Mucosa of stomach (tissue), 1 donor: ENCODE measurements around the gene KIF1C.

ENCODE experiments used
- H3K27me3 ChIP-seq: one replicate; pipeline ENCODE4 v1.7.0; 2013; ENCODE audit warnings: mild to moderate bottlenecking, low read length; ENCODE audit not compliant: control insufficient read depth, insufficient read depth
- H3K36me3 ChIP-seq: one replicate; pipeline ENCODE4 v1.7.0; 2013; ENCODE audit warnings: low read length; ENCODE audit not compliant: control insufficient read depth, insufficient read depth
- H3K4me1 ChIP-seq: one replicate; pipeline ENCODE4 v1.7.0; 2013; ENCODE audit warnings: mild to moderate bottlenecking, low read length; ENCODE audit not compliant: control insufficient read depth, insufficient read depth
- H3K4me3 ChIP-seq: one replicate; pipeline ENCODE4 v1.7.0; 2013; ENCODE audit warnings: low read length
- H3K9ac ChIP-seq: one replicate; pipeline ENCODE4 v1.7.0; 2013; ENCODE audit warnings: mild to moderate bottlenecking, low read length, moderate library complexity
- H3K9me3 ChIP-seq: one replicate; pipeline ENCODE4 v1.7.0; 2013; ENCODE audit warnings: mild to moderate bottlenecking, low read length, moderate library complexity; ENCODE audit not compliant: control insufficient read depth
- donor health status: Pancreatic carcinoma.

KIF1C gene

GRCh38 chr17:4997302-4998026, at the start of gene KIF1C, which contains the start of gene INCA1:
Gene KIF1C, plus strand, starts transcription at chr17:4997950. Its CDS starts 2,297 bp downstream, at chr17:5000247.
Gene INCA1, minus strand, starts transcription at chr17:4997522. Its CDS starts 3,085 bp downstream, at chr17:4994437.
- Histone ChIP-seq H3K4me1 (peaks cover 27% of the 10 kb centered on the region), H3K9me3 (no peaks in the 10 kb centered on the region), H3K4me3 (peak within 1 kb of the TSS; percentile 90), H3K36me3 (peaks cover 10% of the 10 kb centered on the region), H3K9ac (peak within 1 kb of the TSS; percentile 87), H3K27me3 (no peaks in the 10 kb centered on the region)

- H3K4me1 ChIP-seq, result peaks cover 38% of the 10 kb centered on the region
Measured at GRCh38 chr17:4948166-4948930, 49.4 kb upstream of the KIF1C start, which contains the start of gene PFN1. Gene PFN1, minus strand, starts transcription at chr17:4948530. Its CDS starts 136 bp downstream, at chr17:4948394.

GRCh38 chr17:4948931-4949320, 48.8 kb upstream of the KIF1C start:
- Histone ChIP-seq H3K9ac (peak overlapping the region; percentile 83), H3K36me3 (peaks cover 5% of the 10 kb centered on the region), H3K4me1 (peaks cover 43% of the 10 kb centered on the region), H3K27me3 (no peaks in the 10 kb centered on the region), H3K4me3 (peak overlapping the region; percentile 83), H3K9me3 (no peaks in the 10 kb centered on the region)

More at GRCh38 chr17:4948166-4948930, 49.4 kb upstream of the KIF1C start, which contains the start of gene PFN1:
- H3K36me3 ChIP-seq, result peaks cover 5% of the 10 kb centered on the region
- no peaks in the 10 kb centered on the region for H3K9me3 ChIP-seq
- H3K4me3 ChIP-seq, result peak within 1 kb of the TSS; percentile 84
- peak within 1 kb of the TSS; percentile 99 for H3K9ac ChIP-seq
- H3K27me3 ChIP-seq, result no peaks in the 10 kb centered on the region

- peak overlapping the region; percentile 22 for H3K4me3 ChIP-seq
- peaks cover 5% of the 10 kb centered on the region for H3K36me3 ChIP-seq
- H3K9me3 ChIP-seq, result no peaks in the 10 kb centered on the region
- H3K9ac ChIP-seq, result peak overlapping the region; percentile 83
- H3K27me3 ChIP-seq, result no peaks in the 10 kb centered on the region
- H3K4me1 ChIP-seq, result peaks cover 39% of the 10 kb centered on the region
Measured at GRCh38 chr17:4949321-4950074, 48.3 kb upstream of the KIF1C start.

GRCh38 chr17:4950075-4950745, 47.5 kb upstream of the KIF1C start:
- Histone ChIP-seq H3K9ac (peak overlapping the region; percentile 83), H3K4me1 (peaks cover 32% of the 10 kb centered on the region), H3K4me3 (peak overlapping the region; percentile 21)

GRCh38 chr17:4950746-4951204, 47.0 kb upstream of the KIF1C start, which contains the start of gene ENO3:
Gene ENO3, plus strand, starts transcription at chr17:4951119. Its CDS starts 711 bp downstream, at chr17:4951830.
- Histone ChIP-seq H3K36me3 (no peaks in the 10 kb centered on the region), H3K9me3 (no peaks in the 10 kb centered on the region), H3K4me3 (peak within 1 kb of the TSS; percentile 21), H3K9ac (peak within 1 kb of the TSS; percentile 83), H3K4me1 (peaks cover 26% of the 10 kb centered on the region), H3K27me3 (no peaks in the 10 kb centered on the region)

More at GRCh38 chr17:4950075-4950745, 47.5 kb upstream of the KIF1C start:
- no peaks in the 10 kb centered on the region for H3K27me3 ChIP-seq
- no peaks in the 10 kb centered on the region for H3K9me3 ChIP-seq
- H3K36me3 ChIP-seq, result no peaks in the 10 kb centered on the region

- no peaks in the 10 kb centered on the region for H3K27me3 ChIP-seq
- H3K4me1 ChIP-seq, result peaks cover 27% of the 10 kb centered on the region
- H3K9me3 ChIP-seq, result no peaks in the 10 kb centered on the region
- no peaks in the 10 kb centered on the region for H3K36me3 ChIP-seq
- no peak overlapping the region for H3K9ac ChIP-seq
- H3K4me3 ChIP-seq, result no peak overlapping the region
Measured at GRCh38 chr17:4951486-4951885, 46.3 kb upstream of the KIF1C start.

- Histone ChIP-seq H3K4me1 (peaks cover 26% of the 10 kb centered on the region), H3K36me3 (no peaks in the 10 kb centered on the region), H3K9ac (no peak overlapping the region), H3K9me3 (no peaks in the 10 kb centered on the region), H3K4me3 (no peak overlapping the region), H3K27me3 (no peaks in the 10 kb centered on the region)
Measured at GRCh38 chr17:4953451-4953961, 44.2 kb upstream of the KIF1C start.

GRCh38 chr17:4955091-4955490, 42.7 kb upstream of the KIF1C start:
- Histone ChIP-seq H3K9me3 (no peaks in the 10 kb centered on the region), H3K36me3 (no peaks in the 10 kb centered on the region), H3K4me1 (peaks cover 25% of the 10 kb centered on the region), H3K9ac (no peak overlapping the region), H3K4me3 (no peak overlapping the region), H3K27me3 (no peaks in the 10 kb centered on the region)

- no peaks in the 10 kb centered on the region for H3K9me3 ChIP-seq
- H3K36me3 ChIP-seq, result no peaks in the 10 kb centered on the region
- no peak overlapping the region for H3K4me3 ChIP-seq
- H3K4me1 ChIP-seq, result peaks cover 18% of the 10 kb centered on the region
- H3K9ac ChIP-seq, result no peak overlapping the region
- H3K27me3 ChIP-seq, result no peaks in the 10 kb centered on the region
Measured at GRCh38 chr17:4956493-4957061, 41.2 kb upstream of the KIF1C start.

- no peaks in the 10 kb centered on the region for H3K36me3 ChIP-seq
- peaks cover 16% of the 10 kb centered on the region for H3K4me1 ChIP-seq
- no peaks in the 10 kb centered on the region for H3K9me3 ChIP-seq
- no peak overlapping the region for H3K9ac ChIP-seq
- no peaks in the 10 kb centered on the region for H3K27me3 ChIP-seq
- H3K4me3 ChIP-seq, result no peak overlapping the region
Measured at GRCh38 chr17:4958102-4958501, 39.6 kb upstream of the KIF1C start.
